Naive thymus-derived CD4-positive, alpha-beta T cell (primary cell): ENCODE data around the gene FOSL2. TPM values are rescaled to one million over a fixed set of nuclear protein-coding genes. Genes with fewer than 3 reads are reported as not detected.

Experiments used
- ATAC-seq: fragments of 150-1000 bp; cut with Tn5 transposase; 2 replicates; pipeline ENCODE4 v1.10.0; 2021; ENCODE audit warnings: mild to moderate bottlenecking, moderate library complexity
- CTCF ChIA-PET: fragments of 350-600 bp; sonication (Branson Sonifier 250); formaldehyde crosslinking; loops from one replicate; lab custom pipeline; 2021; ENCODE audit warnings: antibody characterized with exemption; lab: Charles Lee
- POLR2A ChIA-PET: fragments of 350-600 bp; sonication (Branson Sonifier 250); formaldehyde crosslinking; loops from one replicate; lab custom pipeline; 2021; ENCODE audit warnings: antibody characterized with exemption, inconsistent platforms; lab: Charles Lee
- DNase-seq, 9 donors: peaks; one replicate each; pipeline versions ENCODE4 v3.0.0 to v3.0.0-alpha.2; 2020 to 2022; ENCODE audit warnings: mixed read lengths in 1 of 9
- H3K27ac ChIP-seq: one replicate; pipeline ENCODE4 v1.7.0; 2013; ENCODE audit warnings: mild to moderate bottlenecking, low read depth, low read length, moderate library complexity
- H3K27me3 ChIP-seq, 2 donors: one replicate each; pipeline ENCODE4 v1.7.0; 2013; ENCODE audit warnings: low read length in 2 of 2, mild to moderate bottlenecking in 2 of 2, moderate library complexity in 2 of 2; ENCODE audit not compliant: control insufficient read depth in 2 of 2, insufficient read depth in 2 of 2
- H3K36me3 ChIP-seq, 3 experiments: 1 replicate in 2 of 3; 2 replicates in 1 of 3; pipeline ENCODE4 v1.7.0; 2013; ENCODE audit warnings: low read length in 3 of 3, mild to moderate bottlenecking in 3 of 3, moderate library complexity in 1 of 3; ENCODE audit not compliant: insufficient read depth in 3 of 3, control insufficient read depth in 2 of 3
- H3K4me1 ChIP-seq, 2 donors: one replicate each; pipeline ENCODE4 v1.7.0; 2013; ENCODE audit warnings: low read length in 2 of 2, mild to moderate bottlenecking in 2 of 2, moderate library complexity in 1 of 2; ENCODE audit not compliant: control insufficient read depth in 2 of 2, insufficient read depth in 2 of 2
- H3K4me3 ChIP-seq: 2 replicates; pipeline ENCODE4 v1.7.0; 2013; ENCODE audit warnings: mild to moderate bottlenecking, low read length
- H3K9me3 ChIP-seq, 3 experiments: 1 replicate in 2 of 3; 2 replicates in 1 of 3; pipeline ENCODE4 v1.7.0; 2013; ENCODE audit warnings: low read length in 3 of 3; ENCODE audit not compliant: control insufficient read depth in 2 of 3
- H3K27ac Mint-ChIP-seq, 9 donors: one replicate each; pipeline ENCODE4 v1.8.0; 2020 to 2022; ENCODE audit warnings: mixed read lengths in 9 of 9, mild to moderate bottlenecking in 8 of 9, moderate library complexity in 5 of 9, inconsistent platforms in 2 of 9
- H3K27me3 Mint-ChIP-seq, 5 donors: one replicate each; pipeline ENCODE4 v1.8.0; 2021 to 2022; ENCODE audit warnings: mixed read lengths in 5 of 5, mild to moderate bottlenecking in 1 of 5
- H3K36me3 Mint-ChIP-seq, 5 donors: one replicate each; pipeline ENCODE4 v1.8.0; 2020 to 2022; ENCODE audit warnings: mixed read lengths in 5 of 5, mild to moderate bottlenecking in 3 of 5, inconsistent platforms in 1 of 5
- H3K4me1 Mint-ChIP-seq, 7 donors: one replicate each; pipeline ENCODE4 v1.8.0; 2020 to 2022; ENCODE audit warnings: mixed read lengths in 7 of 7, mild to moderate bottlenecking in 3 of 7, inconsistent platforms in 1 of 7
- H3K4me3 Mint-ChIP-seq, 10 donors: one replicate each; pipeline ENCODE4 v1.8.0; 2020 to 2022; ENCODE audit warnings: mild to moderate bottlenecking in 10 of 10, mixed read lengths in 10 of 10, moderate library complexity in 6 of 10, inconsistent platforms in 2 of 10
- H3K9me3 Mint-ChIP-seq, 11 donors: one replicate each; pipeline ENCODE4 v1.8.0; 2020 to 2022; ENCODE audit warnings: mixed read lengths in 11 of 11, mild to moderate bottlenecking in 4 of 11, inconsistent platforms in 1 of 11, moderate library complexity in 1 of 11
- intact Hi-C, 2 donors: fragments of 100-400 bp; cut with micrococcal nuclease; formaldehyde crosslinking; loops; one replicate each; pipeline ENCODE4 v1.15.1; 2023
- polyA plus RNA-seq, 2 donors: library from polyadenylated mRNA; unstranded; fragments of 300-500 nt; fragmentation: Illumina TruSeq; gene quantifications; one replicate each; pipeline ENCODE4 v1.2.3, GENCODE V29; 2021
- total RNA-seq, 6 experiments: library from RNA in 5 of 6; stranded (reverse) in 5 of 6; gene quantifications; 1 replicate in 5 of 6; 2 replicates in 1 of 6; pipeline ENCODE4 v1.2.3 and lab custom pipeline; 2021 to 2026

The FOSL2 gene
- 100 to 1,000 TPM in 1 of 5 experiments, 10 to 100 TPM in 2, 1 to 10 TPM in 1, under 1 TPM in 1; 0.81 to 251 (median 33.9) TPM for total RNA-seq
- 1 to 10 TPM in 1 of 2 donors, under 1 TPM in 1; 0.25 to 1.3 TPM for polyA plus RNA-seq
- 211 reads per million, percentile 93 among the genes with 10 or more reads in this experiment for total RNA-seq (lab: John Stamatoyannopoulos, UW)

GRCh38 chr2:28392297-28393113, at the start of gene FOSL2:
FOSL2 (plus strand) TSS chr2:28392858; CDS start chr2:28393721, 863 bp downstream.
- peaks cover 0 to 5% (median 0%) of the 10 kb centered on the region in 11 donors for H3K9me3 Mint-ChIP-seq
- H3K4me3 Mint-ChIP-seq = peak within 1 kb of the TSS in 7 of 10 donors; percentile 86 to 99 (median 91)
- H3K4me1 ChIP-seq = peaks cover 16 to 18% of the 10 kb centered on the region in 2 donors
- no peaks in the 10 kb centered on the region for H3K36me3 ChIP-seq
- intact Hi-C loops = loop anchor here (1.0 to 10.0 kb wide), 16 partner anchors 18 to 1754 kb away; partner anchors contain the start of genes BABAM2 (in 2 of the 2), PPP1CB (in 2 of the 2), RBKS (in 2 of the 2) and AGBL5 (in 1 of the 2)
- no peaks in the 10 kb centered on the region for H3K9me3 ChIP-seq
- H3K27me3 Mint-ChIP-seq = no peaks in the 10 kb centered on the region
- H3K4me3 ChIP-seq = peak within 1 kb of the TSS; percentile 92
- H3K36me3 Mint-ChIP-seq = peaks cover 0 to 4% (median 0%) of the 10 kb centered on the region in 5 donors
- H3K27me3 ChIP-seq = no peaks in the 10 kb centered on the region
- CTCF ChIA-PET = no interaction called here
- H3K27ac Mint-ChIP-seq = peak within 1 kb of the TSS in 8 of 9 donors; percentile 92 to 98 (median 98)
- peak within 1 kb of the TSS; percentile 88 for H3K27ac ChIP-seq
- DNase-seq (peak; percentile 87 to 98 (median 92)), ATAC-seq (peak; percentile 85)
- peaks cover 6 to 45% (median 21%) of the 10 kb centered on the region in 7 donors for H3K4me1 Mint-ChIP-seq
- POLR2A ChIA-PET = interaction anchor here (1.0 to 1.7 kb wide), 4 partner anchors 10 to 31 kb away, joined by 3 to 9 read pairs (median 4); no protein-coding TSS in a partner anchor

- no peaks in the 10 kb centered on the region for H3K27me3 ChIP-seq
- DNase-seq (no peak), ATAC-seq (no peak)
- Mint-ChIP-seq H3K4me1 (peaks cover 10 to 19% (median 15%) of the 10 kb centered on the region in 7 donors), H3K4me3 (no peak overlapping the region), H3K36me3 (peaks cover 0 to 4% (median 0%) of the 10 kb centered on the region in 5 donors), H3K9me3 (no peaks in the 10 kb centered on the region), H3K27me3 (no peaks in the 10 kb centered on the region), H3K27ac (peak overlapping the region in 1 of 9 donors; percentile 5)
- POLR2A ChIA-PET = no interaction called here
- H3K4me3 ChIP-seq = no peak overlapping the region
- H3K9me3 ChIP-seq = no peaks in the 10 kb centered on the region
- no peak overlapping the region for H3K27ac ChIP-seq
- CTCF ChIA-PET = no interaction called here
- intact Hi-C loops = no loop called here
- no peaks in the 10 kb centered on the region for H3K36me3 ChIP-seq
- peaks cover 13 to 15% of the 10 kb centered on the region in 2 donors for H3K4me1 ChIP-seq
Observed at GRCh38 chr2:28343184-28343942, 49.3 kb upstream of the FOSL2 start.

GRCh38 chr2:28343971-28344715, 48.5 kb upstream of the FOSL2 start:
- intact Hi-C loops = no loop called here
- Mint-ChIP-seq H3K9me3 (no peaks in the 10 kb centered on the region), H3K27me3 (no peaks in the 10 kb centered on the region), H3K27ac (no peak overlapping the region), H3K4me3 (no peak overlapping the region), H3K4me1 (peaks cover 10 to 27% (median 20%) of the 10 kb centered on the region in 7 donors), H3K36me3 (peaks cover 0 to 3% (median 0%) of the 10 kb centered on the region in 5 donors)
- Histone ChIP-seq H3K27ac (no peak overlapping the region), H3K27me3 (no peaks in the 10 kb centered on the region), H3K4me3 (no peak overlapping the region), H3K36me3 (no peaks in the 10 kb centered on the region), H3K4me1 (peaks cover 20 to 23% of the 10 kb centered on the region in 2 donors), H3K9me3 (no peaks in the 10 kb centered on the region)
- ChIA-PET CTCF (no interaction called here), POLR2A (no interaction called here)
- ATAC-seq (no peak), DNase-seq (no peak)

GRCh38 chr2:28344756-28345373, 47.8 kb upstream of the FOSL2 start:
- no peaks in the 10 kb centered on the region for H3K36me3 ChIP-seq
- Mint-ChIP-seq H3K27me3 (no peaks in the 10 kb centered on the region), H3K4me1 (peaks cover 12 to 29% (median 22%) of the 10 kb centered on the region in 7 donors), H3K9me3 (peaks cover 0 to 1% (median 0%) of the 10 kb centered on the region in 11 donors), H3K36me3 (peaks cover 0 to 2% (median 0%) of the 10 kb centered on the region in 5 donors), H3K27ac (peak overlapping the region in 1 of 9 donors; percentile 5), H3K4me3 (no peak overlapping the region)
- ChIA-PET CTCF (interaction anchor here (1.2 kb wide), 1 partner anchor 21 kb away, joined by 4 read pairs; no protein-coding TSS in a partner anchor), POLR2A (no interaction called here)
- no peak for DNase-seq
- H3K27ac ChIP-seq = no peak overlapping the region
- no peaks in the 10 kb centered on the region for H3K9me3 ChIP-seq
- H3K4me1 ChIP-seq = peaks cover 20 to 27% of the 10 kb centered on the region in 2 donors
- intact Hi-C loops = no loop called here
- ATAC-seq = no peak
- no peak overlapping the region for H3K4me3 ChIP-seq
- H3K27me3 ChIP-seq = no peaks in the 10 kb centered on the region

GRCh38 chr2:28345619-28346018, 47.0 kb upstream of the FOSL2 start:
- ChIA-PET POLR2A (no interaction called here), CTCF (interaction anchor here (1.2 kb wide), 1 partner anchor 22 kb away, joined by 4 read pairs; no protein-coding TSS in a partner anchor)

More at GRCh38 chr2:28345619-28346018, 47.0 kb upstream of the FOSL2 start:
- DNase-seq (no peak), ATAC-seq (no peak)
- Mint-ChIP-seq H3K36me3 (peaks cover 0 to 2% (median 0%) of the 10 kb centered on the region in 5 donors), H3K9me3 (peaks cover 0 to 1% (median 0%) of the 10 kb centered on the region in 11 donors), H3K4me1 (peaks cover 12 to 29% (median 22%) of the 10 kb centered on the region in 7 donors), H3K27ac (no peak overlapping the region), H3K4me3 (no peak overlapping the region), H3K27me3 (no peaks in the 10 kb centered on the region)
- Histone ChIP-seq H3K27me3 (no peaks in the 10 kb centered on the region), H3K9me3 (no peaks in the 10 kb centered on the region), H3K4me1 (peaks cover 20 to 27% of the 10 kb centered on the region in 2 donors), H3K27ac (no peak overlapping the region), H3K36me3 (no peaks in the 10 kb centered on the region), H3K4me3 (no peak overlapping the region)
- intact Hi-C loops = no loop called here
